A549 treated with ZK216348 at 1 μM for 4 hours (cell line): ENCODE measurements around the gene SARDH. TPM values are rescaled to one million over a fixed set of nuclear protein-coding genes. Genes with fewer than 3 reads are reported as not detected.

Source experiments
- total RNA-seq: library from RNA; stranded (reverse); fragments of 200-300 nt; extraction: Qiagen RNA extraction; gene quantifications from 5 replicates; pipeline ENCODE4 v1.2.3, GENCODE V29; 2022; ENCODE audit warnings: low read depth

Gene SARDH, protein sequence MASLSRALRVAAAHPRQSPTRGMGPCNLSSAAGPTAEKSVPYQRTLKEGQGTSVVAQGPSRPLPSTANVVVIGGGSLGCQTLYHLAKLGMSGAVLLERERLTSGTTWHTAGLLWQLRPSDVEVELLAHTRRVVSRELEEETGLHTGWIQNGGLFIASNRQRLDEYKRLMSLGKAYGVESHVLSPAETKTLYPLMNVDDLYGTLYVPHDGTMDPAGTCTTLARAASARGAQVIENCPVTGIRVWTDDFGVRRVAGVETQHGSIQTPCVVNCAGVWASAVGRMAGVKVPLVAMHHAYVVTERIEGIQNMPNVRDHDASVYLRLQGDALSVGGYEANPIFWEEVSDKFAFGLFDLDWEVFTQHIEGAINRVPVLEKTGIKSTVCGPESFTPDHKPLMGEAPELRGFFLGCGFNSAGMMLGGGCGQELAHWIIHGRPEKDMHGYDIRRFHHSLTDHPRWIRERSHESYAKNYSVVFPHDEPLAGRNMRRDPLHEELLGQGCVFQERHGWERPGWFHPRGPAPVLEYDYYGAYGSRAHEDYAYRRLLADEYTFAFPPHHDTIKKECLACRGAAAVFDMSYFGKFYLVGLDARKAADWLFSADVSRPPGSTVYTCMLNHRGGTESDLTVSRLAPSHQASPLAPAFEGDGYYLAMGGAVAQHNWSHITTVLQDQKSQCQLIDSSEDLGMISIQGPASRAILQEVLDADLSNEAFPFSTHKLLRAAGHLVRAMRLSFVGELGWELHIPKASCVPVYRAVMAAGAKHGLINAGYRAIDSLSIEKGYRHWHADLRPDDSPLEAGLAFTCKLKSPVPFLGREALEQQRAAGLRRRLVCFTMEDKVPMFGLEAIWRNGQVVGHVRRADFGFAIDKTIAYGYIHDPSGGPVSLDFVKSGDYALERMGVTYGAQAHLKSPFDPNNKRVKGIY
- 0.11 to 0.16 TPM (median 0.15 TPM) in 3 of 5 replicates, not detected in the others for total RNA-seq

GRCh38 chr9:133737774-133738639 is at the start of gene SARDH:
Gene SARDH, minus strand, starts transcription at chr9:133738352. Its CDS starts 4,179 bp downstream, at chr9:133734173.

DNA sequence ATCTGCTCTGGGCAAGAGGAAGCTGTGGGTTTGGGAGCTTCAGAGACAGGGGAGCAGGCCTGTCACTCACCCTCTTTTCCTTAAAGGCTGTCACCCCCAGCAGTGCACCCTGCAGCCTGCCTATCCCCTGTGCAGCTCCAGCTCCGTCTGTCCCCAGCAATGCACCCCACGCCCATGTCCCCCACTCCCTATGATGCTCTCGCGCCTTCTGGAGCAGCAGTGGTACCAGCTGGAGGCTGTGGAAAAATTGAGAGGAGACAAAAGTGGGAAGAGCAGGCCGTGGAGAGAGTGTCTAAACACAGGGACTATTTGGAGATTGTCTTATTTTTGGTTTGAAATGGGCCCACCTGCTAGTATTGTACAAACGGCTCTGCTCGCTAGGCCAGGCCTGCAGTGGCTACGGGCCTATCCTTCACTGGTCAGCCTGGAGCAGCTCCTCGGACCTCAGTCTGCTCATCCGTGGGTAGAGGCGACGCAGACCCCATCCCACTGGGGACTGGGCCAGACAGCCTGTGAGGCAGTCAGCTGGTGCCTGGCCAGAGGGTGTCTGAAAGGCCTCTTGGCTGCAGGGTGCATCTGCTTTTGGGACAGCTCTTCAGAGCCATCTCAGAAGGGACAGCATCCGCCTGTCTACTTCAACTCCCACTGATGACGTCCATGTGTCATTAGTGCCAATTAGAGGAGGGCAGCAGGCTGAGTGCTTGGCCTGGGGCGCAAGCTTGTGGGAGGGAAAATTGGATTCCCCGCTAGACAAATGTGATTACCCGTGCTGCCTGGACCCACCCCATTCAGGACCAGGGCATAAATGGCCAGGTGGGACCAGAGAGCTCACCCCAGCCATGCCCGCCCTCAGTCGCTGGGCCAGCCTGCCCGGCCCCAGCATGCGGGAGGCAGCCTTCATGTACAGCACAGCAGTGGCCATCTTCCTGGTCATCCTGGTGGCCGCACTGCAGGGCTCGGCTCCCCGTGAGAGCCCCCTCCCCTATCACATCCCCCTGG is 102.3 kb downstream of the SARDH start, which contains the start of gene DBH:
DBH (plus strand) TSS at position 831 of the 999 bp plus-strand sequence; CDS start at position 840, 9 bp downstream.

Other genes with a start within 250 kb of the SARDH start
- not detected in 5 replicates for gene MYMK, start 213.4 kb downstream of the SARDH start, total RNA-seq
- not detected in 5 replicates for gene ADAMTSL2, start 203.6 kb downstream of the SARDH start, total RNA-seq
- gene FAM163B, start 129.0 kb downstream of the SARDH start, total RNA-seq: not detected in 5 replicates
- gene DBH, start 102.0 kb downstream of the SARDH start, total RNA-seq: not detected in 5 replicates